Measurements from ENCODE around the gene TICRR. TPM values are rescaled to one million over a fixed set of nuclear protein-coding genes. Genes with fewer than 3 reads are reported as not detected.

The TICRR gene
- total and polyA plus RNA-seq, 4 experiments from 2014 or later: 0.07 to 0.14 (median 0.12) TPM; not detected in 1

GRCh38 chr15:89670971-89671560, 95.8 kb downstream of the TICRR start:
- Mint-ChIP-seq H3K27ac (no peak overlapping the region), H3K4me1 (no peaks in the 10 kb centered on the region), H3K27me3 (peaks cover 0 to 10% of the 10 kb centered on the region in 2 donors), H3K4me3 (no peak overlapping the region), H3K36me3 (no peaks in the 10 kb centered on the region), H3K9me3 (no peaks in the 10 kb centered on the region)
- H3K27ac ChIP-seq (ENCODE audit: low read depth, low read length): no peak overlapping the region
- ChIA-PET CTCF (ENCODE audit: partially characterized antibody) (interaction anchor here (1.5 kb wide), 1 partner anchor 13 kb away, joined by 3 read pairs; no protein-coding TSS in a partner anchor), POLR2A (ENCODE audit: partially characterized antibody) (no interaction called here)
- no peak overlapping the region for H3K4me3 ChIP-seq (ENCODE audit: low read length in 2 of 2)
- DNase-seq: no peak
- no peaks in the 10 kb centered on the region for H3K9me3 ChIP-seq (ENCODE audit: control insufficient read depth in 1 of 2, low read length in 2 of 2)
- no peaks in the 10 kb centered on the region for H3K36me3 ChIP-seq (ENCODE audit: insufficient read depth, low read length)
- intact Hi-C loops (cut with micrococcal nuclease): no loop called here
- no peaks in the 10 kb centered on the region for H3K4me1 ChIP-seq (ENCODE audit: insufficient read depth, low read length)
- H3K27me3 ChIP-seq (ENCODE audit: insufficient read depth, low read length): peaks cover 3% of the 10 kb centered on the region

GRCh38 chr15:89671687-89672086, 96.4 kb downstream of the TICRR start:
- Histone ChIP-seq H3K4me1 (ENCODE audit: insufficient read depth, low read length) (no peaks in the 10 kb centered on the region), H3K9me3 (ENCODE audit: control insufficient read depth in 1 of 2, low read length in 2 of 2) (no peaks in the 10 kb centered on the region), H3K36me3 (ENCODE audit: insufficient read depth, low read length) (no peaks in the 10 kb centered on the region), H3K4me3 (ENCODE audit: low read length in 2 of 2) (no peak overlapping the region), H3K27me3 (ENCODE audit: insufficient read depth, low read length) (no peaks in the 10 kb centered on the region), H3K27ac (ENCODE audit: low read depth, low read length) (no peak overlapping the region)
- Mint-ChIP-seq H3K4me3 (no peak overlapping the region), H3K9me3 (no peaks in the 10 kb centered on the region), H3K4me1 (no peaks in the 10 kb centered on the region), H3K36me3 (no peaks in the 10 kb centered on the region), H3K27ac (no peak overlapping the region), H3K27me3 (peaks cover 0 to 10% of the 10 kb centered on the region in 2 donors)
- ChIA-PET CTCF (ENCODE audit: partially characterized antibody) (no interaction called here), POLR2A (ENCODE audit: partially characterized antibody) (no interaction called here)
- no peak for DNase-seq
- intact Hi-C loops (cut with micrococcal nuclease): no loop called here

- Histone ChIP-seq H3K27ac (ENCODE audit: low read depth, low read length) (no peak overlapping the region), H3K4me3 (ENCODE audit: low read length in 2 of 2) (no peak overlapping the region), H3K9me3 (ENCODE audit: control insufficient read depth in 1 of 2, low read length in 2 of 2) (no peaks in the 10 kb centered on the region), H3K27me3 (ENCODE audit: insufficient read depth, low read length) (no peaks in the 10 kb centered on the region), H3K36me3 (ENCODE audit: insufficient read depth, low read length) (no peaks in the 10 kb centered on the region), H3K4me1 (ENCODE audit: insufficient read depth, low read length) (no peaks in the 10 kb centered on the region)
- H3K27ac Mint-ChIP-seq: no peak overlapping the region
- H3K4me1 Mint-ChIP-seq: no peaks in the 10 kb centered on the region
- no peaks in the 10 kb centered on the region for H3K36me3 Mint-ChIP-seq
- POLR2A ChIA-PET (ENCODE audit: partially characterized antibody): no interaction called here
- intact Hi-C loops (cut with micrococcal nuclease): no loop called here
- no peaks in the 10 kb centered on the region for H3K9me3 Mint-ChIP-seq
- CTCF ChIA-PET (ENCODE audit: partially characterized antibody): no interaction called here
- DNase-seq: no peak
- H3K4me3 Mint-ChIP-seq: no peak overlapping the region
- H3K27me3 Mint-ChIP-seq: peaks cover 0 to 9% of the 10 kb centered on the region in 2 donors
Observed at GRCh38 chr15:89672221-89673164, 97.2 kb downstream of the TICRR start.

- no peak overlapping the region for H3K4me3 Mint-ChIP-seq
- peaks cover 0 to 7% of the 10 kb centered on the region in 2 donors for H3K27me3 Mint-ChIP-seq
- no peak for DNase-seq
- H3K4me1 ChIP-seq (ENCODE audit: insufficient read depth, low read length): no peaks in the 10 kb centered on the region
- intact Hi-C loops (cut with micrococcal nuclease): no loop called here
- H3K27ac ChIP-seq (ENCODE audit: low read depth, low read length): no peak overlapping the region
- no peaks in the 10 kb centered on the region for H3K4me1 Mint-ChIP-seq
- CTCF ChIA-PET (ENCODE audit: partially characterized antibody): no interaction called here
- H3K9me3 ChIP-seq (ENCODE audit: control insufficient read depth in 1 of 2, low read length in 2 of 2): no peaks in the 10 kb centered on the region
- H3K27me3 ChIP-seq (ENCODE audit: insufficient read depth, low read length): no peaks in the 10 kb centered on the region
- POLR2A ChIA-PET (ENCODE audit: partially characterized antibody): no interaction called here
- no peaks in the 10 kb centered on the region for H3K36me3 Mint-ChIP-seq
- no peak overlapping the region for H3K27ac Mint-ChIP-seq
- H3K36me3 ChIP-seq (ENCODE audit: insufficient read depth, low read length): no peaks in the 10 kb centered on the region
- H3K9me3 Mint-ChIP-seq: no peaks in the 10 kb centered on the region
- H3K4me3 ChIP-seq (ENCODE audit: low read length in 2 of 2): no peak overlapping the region
Observed at GRCh38 chr15:89673165-89673512, 97.9 kb downstream of the TICRR start.

- no peaks in the 10 kb centered on the region for H3K9me3 Mint-ChIP-seq
- ChIA-PET CTCF (ENCODE audit: partially characterized antibody) (no interaction called here), POLR2A (ENCODE audit: partially characterized antibody) (no interaction called here)
- Histone ChIP-seq H3K9me3 (ENCODE audit: control insufficient read depth in 1 of 2, low read length in 2 of 2) (no peaks in the 10 kb centered on the region), H3K27ac (ENCODE audit: low read depth, low read length) (no peak overlapping the region), H3K4me1 (ENCODE audit: insufficient read depth, low read length) (no peaks in the 10 kb centered on the region), H3K4me3 (ENCODE audit: low read length in 2 of 2) (no peak overlapping the region), H3K27me3 (ENCODE audit: insufficient read depth, low read length) (no peaks in the 10 kb centered on the region), H3K36me3 (ENCODE audit: insufficient read depth, low read length) (no peaks in the 10 kb centered on the region)
- no peaks in the 10 kb centered on the region for H3K36me3 Mint-ChIP-seq
- H3K27ac Mint-ChIP-seq: no peak overlapping the region
- peaks cover 0 to 4% of the 10 kb centered on the region in 2 donors for H3K27me3 Mint-ChIP-seq
- H3K4me3 Mint-ChIP-seq: no peak overlapping the region
- no peaks in the 10 kb centered on the region for H3K4me1 Mint-ChIP-seq
- DNase-seq: no peak
- intact Hi-C loops (cut with micrococcal nuclease): no loop called here
Observed at GRCh38 chr15:89674526-89674925, 99.3 kb downstream of the TICRR start.

- ChIA-PET CTCF (ENCODE audit: partially characterized antibody) (interaction anchor here (1.3 kb wide), 1 partner anchor 199 kb away, joined by 3 read pairs; no protein-coding TSS in a partner anchor), POLR2A (ENCODE audit: partially characterized antibody) (no interaction called here)
- H3K4me1 ChIP-seq (ENCODE audit: insufficient read depth, low read length): no peaks in the 10 kb centered on the region
- H3K27me3 Mint-ChIP-seq: peaks cover 0 to 4% of the 10 kb centered on the region in 2 donors
- no peaks in the 10 kb centered on the region for H3K4me1 Mint-ChIP-seq
- H3K27ac Mint-ChIP-seq: no peak overlapping the region
- H3K9me3 ChIP-seq (ENCODE audit: control insufficient read depth in 1 of 2, low read length in 2 of 2): no peaks in the 10 kb centered on the region
- no peak for DNase-seq
- H3K4me3 ChIP-seq (ENCODE audit: low read length in 2 of 2): no peak overlapping the region
- no peaks in the 10 kb centered on the region for H3K27me3 ChIP-seq (ENCODE audit: insufficient read depth, low read length)
- H3K36me3 ChIP-seq (ENCODE audit: insufficient read depth, low read length): no peaks in the 10 kb centered on the region
- H3K36me3 Mint-ChIP-seq: no peaks in the 10 kb centered on the region
- intact Hi-C loops (cut with micrococcal nuclease): no loop called here
- no peak overlapping the region for H3K27ac ChIP-seq (ENCODE audit: low read depth, low read length)
- H3K4me3 Mint-ChIP-seq: no peak overlapping the region
- no peaks in the 10 kb centered on the region for H3K9me3 Mint-ChIP-seq
Observed at GRCh38 chr15:89675606-89676005, 100.3 kb downstream of the TICRR start.

GRCh38 chr15:89677381-89677780, 102.1 kb downstream of the TICRR start:
- no peak overlapping the region for H3K4me3 Mint-ChIP-seq
- CTCF ChIA-PET (ENCODE audit: partially characterized antibody): no interaction called here
- Histone ChIP-seq H3K27me3 (ENCODE audit: insufficient read depth, low read length) (no peaks in the 10 kb centered on the region), H3K4me1 (ENCODE audit: insufficient read depth, low read length) (no peaks in the 10 kb centered on the region), H3K4me3 (ENCODE audit: low read length in 2 of 2) (no peak overlapping the region), H3K27ac (ENCODE audit: low read depth, low read length) (no peak overlapping the region), H3K9me3 (ENCODE audit: control insufficient read depth in 1 of 2, low read length in 2 of 2) (no peaks in the 10 kb centered on the region), H3K36me3 (ENCODE audit: insufficient read depth, low read length) (no peaks in the 10 kb centered on the region)
- peaks cover 0 to 7% of the 10 kb centered on the region in 2 donors for H3K36me3 Mint-ChIP-seq
- no peak overlapping the region for H3K27ac Mint-ChIP-seq
- no peaks in the 10 kb centered on the region for H3K9me3 Mint-ChIP-seq
- DNase-seq: no peak
- peaks cover 0 to 4% of the 10 kb centered on the region in 2 donors for H3K27me3 Mint-ChIP-seq
- POLR2A ChIA-PET (ENCODE audit: partially characterized antibody): no interaction called here
- H3K4me1 Mint-ChIP-seq: no peaks in the 10 kb centered on the region
- intact Hi-C loops (cut with micrococcal nuclease): no loop called here
